Suppressor macrophage (primary cell): ENCODE results near the gene IL36RN.
"Not testable (repeated sequence)": the region's sequence is repeated elsewhere in the genome, so short reads cannot be mapped to it uniquely, and the experiment has no call there.

Experiments
- DNase-seq, 4 experiments: peaks; one replicate each; pipeline ENCODE4 v3.0.0-alpha.2; 2020 to 2022

IL36RN gene

GRCh38 chr2:113075600-113075999, 16.6 kb downstream of the IL36RN start:
- DNase-seq, result no peak

- DNase-seq, result peak in 1 of 4 experiments; percentile 18
Observed at GRCh38 chr2:113076954-113077669, 18.1 kb downstream of the IL36RN start.

- DNase-seq, result no peak
Observed at GRCh38 chr2:113077921-113078320, 18.9 kb downstream of the IL36RN start.

- peak in 2 of 4 experiments; percentile 16 to 33 for DNase-seq
Observed at GRCh38 chr2:113078350-113078839, 19.4 kb downstream of the IL36RN start.

- no peak for DNase-seq
Observed at GRCh38 chr2:113079131-113079530, 20.1 kb downstream of the IL36RN start.

GRCh38 chr2:113080134-113080533, 21.1 kb downstream of the IL36RN start:
- peak; percentile 72 to 79 (median 76) for DNase-seq

- peak in 2 of 4 experiments; percentile 33 to 44 for DNase-seq
Observed at GRCh38 chr2:113081488-113082210, 22.7 kb downstream of the IL36RN start.

GRCh38 chr2:113083296-113083695, 24.3 kb downstream of the IL36RN start:
- peak; percentile 91 to 99 (median 94) for DNase-seq

- DNase-seq, result peak; percentile 48 to 73 (median 64)
Observed at GRCh38 chr2:113084249-113085000, 25.4 kb downstream of the IL36RN start.

- DNase-seq, result no peak
Observed at GRCh38 chr2:113085542-113085941, 26.5 kb downstream of the IL36RN start.

- DNase-seq, result peak; percentile 35 to 62 (median 44)
Observed at GRCh38 chr2:113088213-113088992, 29.4 kb downstream of the IL36RN start.

- peak; percentile 61 to 86 (median 80) for DNase-seq
Observed at GRCh38 chr2:113089916-113090315, 30.9 kb downstream of the IL36RN start.

- DNase-seq, result peak in 3 of 4 experiments; percentile 41 to 57 (median 56)
Observed at GRCh38 chr2:113091231-113091896, 32.4 kb downstream of the IL36RN start.

- DNase-seq, result no peak
Observed at GRCh38 chr2:113092864-113093612, 34.0 kb downstream of the IL36RN start.

- peak in 3 of 4 experiments; percentile 47 to 65 (median 56) for DNase-seq
Observed at GRCh38 chr2:113093613-113093977, 34.6 kb downstream of the IL36RN start.

- DNase-seq, result not testable (repeated sequence)
Observed at GRCh38 chr2:113096306-113096705, 37.3 kb downstream of the IL36RN start.

GRCh38 chr2:113096842-113097618, 38.0 kb downstream of the IL36RN start:
- DNase-seq, result peak in 2 of 4 experiments; percentile 52 to 55

- DNase-seq, result no peak
Observed at GRCh38 chr2:113098041-113098440, 39.0 kb downstream of the IL36RN start.

- DNase-seq, result no peak
Observed at GRCh38 chr2:113098532-113098931, 39.5 kb downstream of the IL36RN start.

GRCh38 chr2:113102133-113102532, 43.1 kb downstream of the IL36RN start:
- no peak for DNase-seq
